ENCODE measurements around the gene B4GALNT2. TPM values are rescaled to one million over a fixed set of nuclear protein-coding genes. Genes with fewer than 3 reads are reported as not detected.
A peak's percentile ranks its signal among the peaks of the same experiment; 100 is the strongest.
"Not testable (repeated sequence)": the region's sequence is repeated elsewhere in the genome, so short reads cannot be mapped to it uniquely, and the experiment has no call there.

Gene B4GALNT2
- total RNA-seq, 4 donors from 2014 or later: 0.04 to 0.98 (median 0.80) TPM

- WGBS, 2 donors: 14 to 16% methylated on average over 5 of the region's 5 CpGs
- peak in 1 of 3 donors; percentile 68 for TF ChIP-seq CTCF (IDR thresholded peaks at IDR 0.05)
- TF ChIP-seq POLR2A (IDR thresholded peaks at IDR 0.05): no peak
- DNase-seq (ENCODE audit: low spot score in 2 of 2): peak; percentile 49 to 93
- H3K4me3 ChIP-seq (ENCODE audit: low read depth, poor library complexity, severe bottlenecking): no peak overlapping the region
- intact Hi-C loops (cut with DNase I; ENCODE audit: low total_unique reads): loop anchor here (5.0 kb wide), 1 partner anchor 47 kb away; no protein-coding TSS in a partner anchor
These were observed 47.7 kb downstream of the B4GALNT2 start for GRCh38 chr17:49180303-49180702.

- intact Hi-C loops (cut with DNase I; ENCODE audit: low total_unique reads): loop anchor here (5.0 kb wide), 1 partner anchor 46 kb away; no protein-coding TSS in a partner anchor
- WGBS, 2 donors: 65 to 71% methylated on average over 6 of the region's 6 CpGs
- DNase-seq (ENCODE audit: low spot score in 2 of 2): no peak
- no peak overlapping the region for H3K4me3 ChIP-seq (ENCODE audit: low read depth, poor library complexity, severe bottlenecking)
- TF ChIP-seq CTCF (IDR thresholded peaks at IDR 0.05) (no peak), POLR2A (IDR thresholded peaks at IDR 0.05) (no peak)
These were observed 48.5 kb downstream of the B4GALNT2 start for GRCh38 chr17:49180998-49181635.

- no peak overlapping the region for H3K4me3 ChIP-seq (ENCODE audit: low read depth, poor library complexity, severe bottlenecking)
- 81 to 88% methylated on average over 3 to 5 of the region's 5 CpGs for WGBS, 2 donors
- DNase-seq (ENCODE audit: low spot score in 2 of 2): no peak
- intact Hi-C loops (cut with DNase I; ENCODE audit: low total_unique reads): loop anchor here (5.0 kb wide), 1 partner anchor 44 kb away; no protein-coding TSS in a partner anchor
- TF ChIP-seq POLR2A (IDR thresholded peaks at IDR 0.05) (no peak), CTCF (IDR thresholded peaks at IDR 0.05) (no peak)
These were observed 50.8 kb downstream of the B4GALNT2 start for GRCh38 chr17:49183341-49183740.

- intact Hi-C loops (cut with DNase I; ENCODE audit: low total_unique reads): loop anchor here (5.0 kb wide), 1 partner anchor 44 kb away; no protein-coding TSS in a partner anchor
- 91 to 100% methylated on average over 3 to 6 of the region's 7 CpGs for WGBS, 2 donors
- no peak for DNase-seq (ENCODE audit: low spot score in 2 of 2)
- H3K4me3 ChIP-seq (ENCODE audit: low read depth, poor library complexity, severe bottlenecking): no peak overlapping the region
- TF ChIP-seq CTCF (IDR thresholded peaks at IDR 0.05): no peak
- no peak for TF ChIP-seq POLR2A (IDR thresholded peaks at IDR 0.05)
These were observed 51.2 kb downstream of the B4GALNT2 start for GRCh38 chr17:49183801-49184200.

GRCh38 chr17:49184522-49184921 lies 52.0 kb downstream of the B4GALNT2 start:
- H3K4me3 ChIP-seq (ENCODE audit: low read depth, poor library complexity, severe bottlenecking); DNase-seq (ENCODE audit: low spot score in 2 of 2): not testable (repeated sequence)
- intact Hi-C loops (cut with DNase I; ENCODE audit: low total_unique reads): loop anchor here (5.0 kb wide), 1 partner anchor 43 kb away; no protein-coding TSS in a partner anchor

- intact Hi-C loops (cut with DNase I; ENCODE audit: low total_unique reads); DNase-seq (ENCODE audit: low spot score in 2 of 2); H3K4me3 ChIP-seq (ENCODE audit: low read depth, poor library complexity, severe bottlenecking): not testable (repeated sequence)
- 100% methylated on average over 1 of the region's 1 CpG for WGBS, 2 donors
These were observed 52.8 kb downstream of the B4GALNT2 start for GRCh38 chr17:49185381-49185780.

GRCh38 chr17:49187301-49187700 lies 54.7 kb downstream of the B4GALNT2 start:
- no peak overlapping the region for H3K4me3 ChIP-seq (ENCODE audit: low read depth, poor library complexity, severe bottlenecking)
- intact Hi-C loops (cut with DNase I; ENCODE audit: low total_unique reads): no loop called here
- no peak for TF ChIP-seq CTCF (IDR thresholded peaks at IDR 0.05)
- no peak for TF ChIP-seq POLR2A (IDR thresholded peaks at IDR 0.05)
- no peak for DNase-seq (ENCODE audit: low spot score in 2 of 2)
- 95% methylated on average over 3 of the region's 3 CpGs for WGBS, 2 donors
